Endothelial cell of umbilical vein (primary cell): ENCODE data around the gene MAP2K7. TPM values are rescaled to one million over a fixed set of nuclear protein-coding genes. Genes with fewer than 3 reads are reported as not detected.

Source experiments
- BruUV-seq: library from RNA; stranded (reverse); fragments of 400-500 nt; replicated peaks from 2 replicates; lab custom pipeline; 2021; lab: Mats Ljungman, UMichigan
- CTCF ChIA-PET: fragments of 300-600, 350-600 bp; sonication (Branson Sonifier 250); formaldehyde crosslinking; loops from one replicate; lab custom pipeline; 2021; ENCODE audit warnings: antibody characterized with exemption, inconsistent platforms; lab: Charles Lee
- POLR2A ChIA-PET: fragments of 300-600, 350-600 bp; sonication (Branson Sonifier 250); formaldehyde crosslinking; loops from one replicate; lab custom pipeline; 2021; ENCODE audit warnings: antibody characterized with exemption, inconsistent platforms; lab: Charles Lee
- DNase-seq: peaks from one replicate; pipeline ENCODE4 v3.0.0-alpha.2; 2011; ENCODE audit warnings: low read depth, low spot score
- FAIRE-seq: peaks from 2 replicates; lab custom pipeline; 2011; peaks lifted over from hg19 to GRCh38; lab: Jason Lieb, UNC
- H2AFZ ChIP-seq: 2 replicates; pipeline ENCODE4 v1.6.0; 2012; ENCODE audit warnings: low read depth, low read length, control low read depth, inconsistent platforms
- H3K27ac ChIP-seq: 2 replicates; pipeline ENCODE4 v1.5.1; 2011; ENCODE audit warnings: low read depth, mild to moderate bottlenecking, control low read depth, low read length, moderate library complexity; ENCODE audit not compliant: insufficient read depth
- H3K27me3 ChIP-seq, 2 experiments: 2 replicates each; pipeline versions ENCODE4 v1.6.0 to v1.6.1; 2011; ENCODE audit warnings: low read length in 2 of 2, mixed read lengths in 1 of 2; ENCODE audit not compliant: control insufficient read depth in 2 of 2, insufficient read depth in 2 of 2
- H3K36me3 ChIP-seq, 2 experiments: 2 replicates in 1 of 2; 3 replicates in 1 of 2; pipeline ENCODE4 v1.5.1; 2011; ENCODE audit warnings: low read length in 2 of 2, mild to moderate bottlenecking in 1 of 2, moderate library complexity in 1 of 2; ENCODE audit not compliant: control insufficient read depth in 2 of 2, insufficient read depth in 2 of 2; ENCODE audit errors: extremely low read depth in 1 of 2
- H3K4me1 ChIP-seq: 3 replicates; pipeline ENCODE4 v1.5.1; 2011; ENCODE audit warnings: mild to moderate bottlenecking, low read length; ENCODE audit not compliant: control insufficient read depth, insufficient read depth; ENCODE audit errors: extremely low read depth
- H3K4me2 ChIP-seq: 2 replicates; pipeline ENCODE4 v1.6.1; 2011; ENCODE audit warnings: low read length, control low read depth, mixed read lengths; ENCODE audit not compliant: insufficient read depth
- H3K4me3 ChIP-seq, 3 experiments: fragments of 200-600 bp in 1 of 3; sonication (generic), shearing (Covaris generic) in 1 of 3; replicated peaks in 1 of 3; 2 replicates each; pipeline ENCODE4 v1.5.1; 2011 to 2016; ENCODE audit warnings: control low read depth in 3 of 3, low read length in 3 of 3, mild to moderate bottlenecking in 2 of 3, inconsistent platforms in 1 of 3, low read depth in 1 of 3, moderate library complexity in 1 of 3; ENCODE audit not compliant: insufficient read depth in 1 of 3
- H3K79me2 ChIP-seq: 2 replicates; pipeline ENCODE4 v1.6.0; 2012; ENCODE audit warnings: low read length, inconsistent platforms; ENCODE audit not compliant: control insufficient read depth, insufficient read depth
- H3K9ac ChIP-seq: replicated peaks from 2 replicates; pipeline ENCODE3; 2011; ENCODE audit warnings: low read length, control low read depth; ENCODE audit not compliant: insufficient read depth; ENCODE audit errors: extremely low read depth
- H3K9me1 ChIP-seq: replicated peaks from 3 replicates; pipeline ENCODE4 v1.6.0; 2011; ENCODE audit warnings: mild to moderate bottlenecking, low read length; ENCODE audit not compliant: control insufficient read depth, insufficient read depth; ENCODE audit errors: extremely low read depth
- H3K9me3 ChIP-seq: replicated peaks from 2 replicates; pipeline ENCODE4 v1.5.1; 2012; ENCODE audit warnings: low read length, inconsistent platforms; ENCODE audit not compliant: control insufficient read depth, insufficient read depth
- H4K20me1 ChIP-seq: replicated peaks from 2 replicates; pipeline ENCODE3; 2011; ENCODE audit warnings: mild to moderate bottlenecking, low read length; ENCODE audit not compliant: control insufficient read depth, insufficient read depth; ENCODE audit errors: extremely low read depth
- EZH2 ChIP-seq: IDR thresholded peaks from 2 replicates; pipeline ENCODE4 v1.6.1; 2012; ENCODE audit warnings: borderline replicate concordance, low read depth, mild to moderate bottlenecking, moderate library complexity, low read length, inconsistent platforms; ENCODE audit not compliant: severe bottlenecking
- FOS ChIP-seq: IDR thresholded peaks from 2 replicates; pipeline ENCODE4 v1.6.1; 2011; ENCODE audit warnings: mild to moderate bottlenecking, low read length, moderate library complexity, borderline replicate concordance; ENCODE audit not compliant: insufficient read depth
- GATA2 ChIP-seq: IDR thresholded peaks from 2 replicates; pipeline ENCODE4 v1.7.0; 2011; ENCODE audit warnings: low read depth, mild to moderate bottlenecking, moderate library complexity, mixed read lengths, low read length; ENCODE audit not compliant: insufficient read length, insufficient read depth
- dilution Hi-C: fragments of 300-500 bp; cut with MboI; formaldehyde crosslinking; loops from one replicate; pipeline ENCODE4 v1.15.0; 2019; ENCODE audit warnings: low sequenced_read_pairs; ENCODE audit not compliant: extremely low pct_ligation_motif_present
- intact Hi-C: fragments of 100-400 bp; cut with micrococcal nuclease; formaldehyde crosslinking; loops from one replicate; pipeline ENCODE4 v1.10.0; 2022
- polyA plus RNA-seq, 4 experiments: library from polyadenylated mRNA; depleted of rRNA in 3 of 4; stranded (reverse) in 3 of 4; unstranded in 1 of 4; fragments of >200 nt; gene quantifications; 2 replicates each; pipeline versions ENCODE4 v1.2.1 to v1.2.3, GENCODE V29; 2011 to 2012; ENCODE audit warnings: missing spikeins in 1 of 4
- total RNA-seq: library from RNA; stranded (reverse); gene quantifications from 2 replicates; pipeline ENCODE4 v1.2.3, GENCODE V29; 2021

The MAP2K7 gene
- total and polyA plus RNA-seq, 2 donors (not counting 3 experiments of a cell fraction or from before 2014, with no cell fraction given): 13.8 to 36.0 TPM

DNA sequence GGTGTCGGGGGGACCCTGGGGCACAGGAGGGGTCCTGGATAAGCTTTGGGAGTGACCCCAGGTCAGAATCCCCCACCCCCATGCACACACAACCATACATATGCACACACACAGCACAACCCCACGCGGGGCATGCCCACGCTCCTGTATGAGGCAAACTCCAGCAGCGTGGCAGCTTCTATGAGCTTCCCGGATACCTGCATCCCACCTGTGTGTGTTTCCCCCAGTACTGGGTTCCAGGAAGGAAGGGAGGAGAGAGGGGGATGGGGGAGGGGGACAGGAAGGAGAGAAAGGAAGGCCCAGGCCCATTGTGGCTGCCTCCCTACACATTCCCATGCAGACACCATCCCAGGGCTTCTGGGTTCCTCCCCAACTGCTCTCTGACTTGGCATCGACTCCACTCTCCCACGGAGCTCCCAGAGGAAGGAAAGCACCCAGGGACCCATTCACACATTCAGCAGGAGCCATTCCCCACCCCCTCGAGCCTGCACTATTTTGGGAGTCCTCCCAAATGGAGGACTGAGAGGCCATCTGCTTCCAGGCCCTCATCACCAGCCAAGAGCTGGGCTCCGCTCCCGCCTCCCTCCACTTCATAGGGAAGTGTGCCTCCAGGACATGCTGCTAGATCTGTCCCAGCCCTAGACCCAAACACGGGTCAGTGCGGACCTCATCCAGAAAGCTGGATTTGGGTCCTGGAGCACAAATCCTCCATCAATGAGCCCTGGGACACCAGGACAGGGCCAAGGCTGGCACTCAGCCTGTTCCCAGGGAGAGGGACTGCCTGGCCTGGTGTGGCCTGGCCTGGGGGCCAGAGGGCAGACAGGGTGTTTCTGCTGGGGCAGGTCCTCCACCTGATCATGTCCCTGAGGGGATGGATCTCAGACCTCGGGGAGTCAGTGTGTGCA, 42.7 kb upstream of the MAP2K7 start:
- H3K9ac ChIP-seq: no peak overlapping the region
- H2AFZ ChIP-seq: no peak overlapping the region
- TF ChIP-seq EZH2 (no peak), GATA2 (no peak), FOS (no peak)
- no peaks in the 10 kb centered on the region for H3K4me1 ChIP-seq
- H3K4me2 ChIP-seq: no peak overlapping the region
- FAIRE-seq: no peak
- no peak for DNase-seq
- H4K20me1 ChIP-seq: no peaks in the 10 kb centered on the region
- no peaks in the 10 kb centered on the region for H3K79me2 ChIP-seq
- CTCF ChIA-PET: interaction anchor here (0.5 to 2.8 kb wide), 7 partner anchors 8 to 293 kb away, joined by 3 to 14 read pairs (median 5); no protein-coding TSS in a partner anchor
- dilution Hi-C loops: no loop called here
- POLR2A ChIA-PET: interaction anchor here (0.5 kb wide), 1 partner anchor 48 kb away, joined by 3 read pairs; no protein-coding TSS in a partner anchor
- no TSS peak for BruUV-seq
- peaks cover 9 to 19% of the 10 kb centered on the region in 2 experiments for H3K27me3 ChIP-seq
- no peaks in the 10 kb centered on the region for H3K36me3 ChIP-seq
- H3K9me1 ChIP-seq: no peaks in the 10 kb centered on the region
- no peak overlapping the region for H3K4me3 ChIP-seq
- intact Hi-C loops: no loop called here
- no peaks in the 10 kb centered on the region for H3K9me3 ChIP-seq
- no peak overlapping the region for H3K27ac ChIP-seq
